Measurements from ENCODE around the gene ASXL2. TPM values are rescaled to one million over a fixed set of nuclear protein-coding genes. Genes with fewer than 3 reads are reported as not detected.

Gene ASXL2
- total RNA-seq, 1 experiment from 2014 or later: 37.8 TPM

- no peaks in the 10 kb centered on the region for H3K9me3 Mint-ChIP-seq
- no peaks in the 10 kb centered on the region for H3K4me1 Mint-ChIP-seq
- ChIA-PET POLR2A (no interaction called here), CTCF (interaction anchor here (0.7 kb wide), 1 partner anchor 582 kb away, joined by 3 read pairs; no protein-coding TSS in a partner anchor)
- ATAC-seq (no peak), DNase-seq (ENCODE audit: low spot score) (no peak)
- no peak overlapping the region for H3K4me3 Mint-ChIP-seq
- TF ChIP-seq ZNF317 (CRISPR knock-in tag; IDR thresholded peaks at IDR 0.05; ENCODE audit: borderline replicate concordance, low read depth) (no peak), NFE2L1 (CRISPR knock-in tag; IDR thresholded peaks at IDR 0.05) (no peak), NFATC4 (CRISPR knock-in tag; IDR thresholded peaks at IDR 0.05) (no peak), NR2C2 (CRISPR knock-in tag; IDR thresholded peaks at IDR 0.05) (no peak), ZNF512 (CRISPR knock-in tag; IDR thresholded peaks at IDR 0.05; ENCODE audit: borderline replicate concordance) (no peak), ZNF232 (CRISPR knock-in tag; IDR thresholded peaks at IDR 0.05) (no peak), JAZF1 (CRISPR knock-in tag; IDR thresholded peaks at IDR 0.05) (no peak), ZNF138 (CRISPR knock-in tag; conservative IDR thresholded peaks at IDR 0.05) (no peak), RELA (CRISPR knock-in tag; IDR thresholded peaks at IDR 0.05; ENCODE audit: borderline replicate concordance) (no peak), OVOL2 (CRISPR knock-in tag; IDR thresholded peaks at IDR 0.05; ENCODE audit: borderline replicate concordance) (no peak), HMGXB4 (CRISPR knock-in tag; IDR thresholded peaks at IDR 0.05) (no peak), E2F5 (CRISPR knock-in tag; IDR thresholded peaks at IDR 0.05) (no peak), MAX (CRISPR knock-in tag; IDR thresholded peaks at IDR 0.05) (no peak), ZBTB21 (CRISPR knock-in tag; IDR thresholded peaks at IDR 0.05; ENCODE audit: borderline replicate concordance) (no peak), EMX1 (CRISPR knock-in tag; IDR thresholded peaks at IDR 0.05) (no peak), CTCF (IDR thresholded peaks at IDR 0.05) (no peak), AFF4 (CRISPR knock-in tag; IDR thresholded peaks at IDR 0.05; ENCODE audit: borderline replicate concordance) (no peak), E2F4 (CRISPR knock-in tag; IDR thresholded peaks at IDR 0.05; ENCODE audit: borderline replicate concordance, low read depth) (no peak)
- no peak overlapping the region for H3K27ac Mint-ChIP-seq
- H3K27me3 Mint-ChIP-seq (ENCODE audit: low read depth): no peaks in the 10 kb centered on the region
- H3K36me3 Mint-ChIP-seq: peaks cover 9% of the 10 kb centered on the region
Observed at GRCh38 chr2:25922501-25922900, 44.2 kb upstream of the ASXL2 start.

Data from WTC11 (cell line).